Endothelial cell of umbilical vein (primary cell): ENCODE data around the gene KIF15. TPM values are rescaled to one million over a fixed set of nuclear protein-coding genes. Genes with fewer than 3 reads are reported as not detected.
A peak's percentile ranks its signal among the peaks of the same experiment; 100 is the strongest.

Experiments used
- BruUV-seq: library from RNA; stranded (reverse); fragments of 400-500 nt; replicated peaks from 2 replicates; lab custom pipeline; 2021; lab: Mats Ljungman, UMichigan
- CTCF ChIA-PET: fragments of 300-600, 350-600 bp; sonication (Branson Sonifier 250); formaldehyde crosslinking; loops from one replicate; lab custom pipeline; 2021; ENCODE audit warnings: antibody characterized with exemption, inconsistent platforms; lab: Charles Lee
- POLR2A ChIA-PET: fragments of 300-600, 350-600 bp; sonication (Branson Sonifier 250); formaldehyde crosslinking; loops from one replicate; lab custom pipeline; 2021; ENCODE audit warnings: antibody characterized with exemption, inconsistent platforms; lab: Charles Lee
- DNase-seq: peaks from one replicate; pipeline ENCODE4 v3.0.0-alpha.2; 2011; ENCODE audit warnings: low read depth, low spot score
- FAIRE-seq: peaks from 2 replicates; lab custom pipeline; 2011; peaks lifted over from hg19 to GRCh38; lab: Jason Lieb, UNC
- H2AFZ ChIP-seq: 2 replicates; pipeline ENCODE4 v1.6.0; 2012; ENCODE audit warnings: low read depth, low read length, control low read depth, inconsistent platforms
- H3K27ac ChIP-seq: 2 replicates; pipeline ENCODE4 v1.5.1; 2011; ENCODE audit warnings: low read depth, mild to moderate bottlenecking, control low read depth, low read length, moderate library complexity; ENCODE audit not compliant: insufficient read depth
- H3K27me3 ChIP-seq, 2 experiments: 2 replicates each; pipeline versions ENCODE4 v1.6.0 to v1.6.1; 2011; ENCODE audit warnings: low read length in 2 of 2, mixed read lengths in 1 of 2; ENCODE audit not compliant: control insufficient read depth in 2 of 2, insufficient read depth in 2 of 2
- H3K36me3 ChIP-seq, 2 experiments: 2 replicates in 1 of 2; 3 replicates in 1 of 2; pipeline ENCODE4 v1.5.1; 2011; ENCODE audit warnings: low read length in 2 of 2, mild to moderate bottlenecking in 1 of 2, moderate library complexity in 1 of 2; ENCODE audit not compliant: control insufficient read depth in 2 of 2, insufficient read depth in 2 of 2; ENCODE audit errors: extremely low read depth in 1 of 2
- H3K4me1 ChIP-seq: 3 replicates; pipeline ENCODE4 v1.5.1; 2011; ENCODE audit warnings: mild to moderate bottlenecking, low read length; ENCODE audit not compliant: control insufficient read depth, insufficient read depth; ENCODE audit errors: extremely low read depth
- H3K4me2 ChIP-seq: 2 replicates; pipeline ENCODE4 v1.6.1; 2011; ENCODE audit warnings: low read length, control low read depth, mixed read lengths; ENCODE audit not compliant: insufficient read depth
- H3K4me3 ChIP-seq, 3 experiments: fragments of 200-600 bp in 1 of 3; sonication (generic), shearing (Covaris generic) in 1 of 3; replicated peaks in 1 of 3; 2 replicates each; pipeline ENCODE4 v1.5.1; 2011 to 2016; ENCODE audit warnings: control low read depth in 3 of 3, low read length in 3 of 3, mild to moderate bottlenecking in 2 of 3, inconsistent platforms in 1 of 3, low read depth in 1 of 3, moderate library complexity in 1 of 3; ENCODE audit not compliant: insufficient read depth in 1 of 3
- H3K79me2 ChIP-seq: 2 replicates; pipeline ENCODE4 v1.6.0; 2012; ENCODE audit warnings: low read length, inconsistent platforms; ENCODE audit not compliant: control insufficient read depth, insufficient read depth
- H3K9ac ChIP-seq: replicated peaks from 2 replicates; pipeline ENCODE3; 2011; ENCODE audit warnings: low read length, control low read depth; ENCODE audit not compliant: insufficient read depth; ENCODE audit errors: extremely low read depth
- H3K9me1 ChIP-seq: replicated peaks from 3 replicates; pipeline ENCODE4 v1.6.0; 2011; ENCODE audit warnings: mild to moderate bottlenecking, low read length; ENCODE audit not compliant: control insufficient read depth, insufficient read depth; ENCODE audit errors: extremely low read depth
- H3K9me3 ChIP-seq: replicated peaks from 2 replicates; pipeline ENCODE4 v1.5.1; 2012; ENCODE audit warnings: low read length, inconsistent platforms; ENCODE audit not compliant: control insufficient read depth, insufficient read depth
- H4K20me1 ChIP-seq: replicated peaks from 2 replicates; pipeline ENCODE3; 2011; ENCODE audit warnings: mild to moderate bottlenecking, low read length; ENCODE audit not compliant: control insufficient read depth, insufficient read depth; ENCODE audit errors: extremely low read depth
- EZH2 ChIP-seq: IDR thresholded peaks from 2 replicates; pipeline ENCODE4 v1.6.1; 2012; ENCODE audit warnings: borderline replicate concordance, low read depth, mild to moderate bottlenecking, moderate library complexity, low read length, inconsistent platforms; ENCODE audit not compliant: severe bottlenecking
- FOS ChIP-seq: IDR thresholded peaks from 2 replicates; pipeline ENCODE4 v1.6.1; 2011; ENCODE audit warnings: mild to moderate bottlenecking, low read length, moderate library complexity, borderline replicate concordance; ENCODE audit not compliant: insufficient read depth
- GATA2 ChIP-seq: IDR thresholded peaks from 2 replicates; pipeline ENCODE4 v1.7.0; 2011; ENCODE audit warnings: low read depth, mild to moderate bottlenecking, moderate library complexity, mixed read lengths, low read length; ENCODE audit not compliant: insufficient read length, insufficient read depth
- JUN ChIP-seq: IDR thresholded peaks from 2 replicates; pipeline ENCODE4 v1.6.1; 2011; ENCODE audit warnings: borderline replicate concordance, low read depth; ENCODE audit not compliant: insufficient read length, insufficient read depth
- MYC ChIP-seq: IDR thresholded peaks from one replicate; pipeline ENCODE4 v1.6.1; 2011; ENCODE audit warnings: mild to moderate bottlenecking, low read depth, low read length
- POLR2A ChIP-seq: IDR thresholded peaks from 2 replicates; pipeline ENCODE4 v1.6.1; 2012; ENCODE audit warnings: low read depth, mild to moderate bottlenecking, control low read depth, low read length
- POLR2AphosphoS5 ChIP-seq: IDR thresholded peaks from 2 replicates; pipeline ENCODE4 v1.6.1; 2012; ENCODE audit warnings: low read depth, mild to moderate bottlenecking, control low read depth, low read length, moderate library complexity; ENCODE audit not compliant: insufficient read depth
- dilution Hi-C: fragments of 300-500 bp; cut with MboI; formaldehyde crosslinking; loops from one replicate; pipeline ENCODE4 v1.15.0; 2019; ENCODE audit warnings: low sequenced_read_pairs; ENCODE audit not compliant: extremely low pct_ligation_motif_present
- intact Hi-C: fragments of 100-400 bp; cut with micrococcal nuclease; formaldehyde crosslinking; loops from one replicate; pipeline ENCODE4 v1.10.0; 2022
- polyA plus RNA-seq, 4 experiments: library from polyadenylated mRNA; depleted of rRNA in 3 of 4; stranded (reverse) in 3 of 4; unstranded in 1 of 4; fragments of >200 nt; gene quantifications; 2 replicates each; pipeline versions ENCODE4 v1.2.1 to v1.2.3, GENCODE V29; 2011 to 2012; ENCODE audit warnings: missing spikeins in 1 of 4
- total RNA-seq: library from RNA; stranded (reverse); gene quantifications from 2 replicates; pipeline ENCODE4 v1.2.3, GENCODE V29; 2021
- TF ChIP-seq, protein P1 (sequence below), 2 donors: IDR thresholded peaks; 1 replicate in 1 of 2; 2 replicates in 1 of 2; pipeline ENCODE4 v1.5.1; 2011; ENCODE audit warnings: low read length in 2 of 2, mild to moderate bottlenecking in 2 of 2, moderate library complexity in 2 of 2, control low read depth in 1 of 2, inconsistent platforms in 1 of 2, low read depth in 1 of 2; ENCODE audit not compliant: insufficient read depth in 1 of 2; ENCODE audit errors: extremely low read depth in 1 of 2
- TF ChIP-seq, protein P2 (sequence below): IDR thresholded peaks from 2 replicates; pipeline ENCODE4 v1.6.1; 2011; ENCODE audit not compliant: insufficient read depth, insufficient read length

The KIF15 gene
- total and polyA plus RNA-seq, 2 donors (not counting 3 experiments of a cell fraction or from before 2014, with no cell fraction given): 2.2 to 21.6 TPM

DNA sequence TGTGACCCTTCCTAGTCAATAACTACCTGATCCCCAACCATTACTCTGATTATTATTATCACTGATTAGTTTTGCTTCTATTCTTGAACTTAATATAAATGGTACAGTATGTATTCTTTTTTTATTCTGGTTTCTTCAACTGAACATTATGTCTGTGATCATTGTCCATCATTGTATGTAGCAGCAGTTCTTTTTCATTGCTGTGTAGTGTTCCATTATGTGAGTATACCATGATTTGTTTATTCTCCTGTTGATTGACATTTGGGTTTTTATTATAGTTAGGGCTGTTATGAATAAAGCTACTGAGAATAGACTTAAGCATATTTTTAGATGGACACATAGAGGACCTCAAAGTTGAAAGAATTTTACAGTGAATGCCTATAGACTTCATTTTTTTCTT lies 2.7 kb downstream of the KIF15 start:
- POLR2A ChIA-PET: no interaction called here
- Histone ChIP-seq H3K4me1 (peaks cover 6% of the 10 kb centered on the region), H3K27me3 (no peaks in the 10 kb centered on the region), H3K79me2 (peaks cover 74% of the 10 kb centered on the region), H3K9ac (no peak overlapping the region), H3K36me3 (no peaks in the 10 kb centered on the region), H4K20me1 (no peaks in the 10 kb centered on the region), H3K9me3 (no peaks in the 10 kb centered on the region), H3K9me1 (no peaks in the 10 kb centered on the region), H3K4me3 (no peak overlapping the region), H3K4me2 (no peak overlapping the region), H2AFZ (no peak overlapping the region), H3K27ac (no peak overlapping the region)
- no peak for FAIRE-seq
- CTCF ChIA-PET: no interaction called here
- intact Hi-C loops: loop anchor here (5.0 kb wide), 1 partner anchor 117 kb away; the partner anchor contains the start of gene ZNF35
- dilution Hi-C loops: no loop called here
- BruUV-seq: no TSS peak
- TF ChIP-seq MYC (no peak), GATA2 (no peak), POLR2A (no peak)
- DNase-seq: no peak

DNA sequence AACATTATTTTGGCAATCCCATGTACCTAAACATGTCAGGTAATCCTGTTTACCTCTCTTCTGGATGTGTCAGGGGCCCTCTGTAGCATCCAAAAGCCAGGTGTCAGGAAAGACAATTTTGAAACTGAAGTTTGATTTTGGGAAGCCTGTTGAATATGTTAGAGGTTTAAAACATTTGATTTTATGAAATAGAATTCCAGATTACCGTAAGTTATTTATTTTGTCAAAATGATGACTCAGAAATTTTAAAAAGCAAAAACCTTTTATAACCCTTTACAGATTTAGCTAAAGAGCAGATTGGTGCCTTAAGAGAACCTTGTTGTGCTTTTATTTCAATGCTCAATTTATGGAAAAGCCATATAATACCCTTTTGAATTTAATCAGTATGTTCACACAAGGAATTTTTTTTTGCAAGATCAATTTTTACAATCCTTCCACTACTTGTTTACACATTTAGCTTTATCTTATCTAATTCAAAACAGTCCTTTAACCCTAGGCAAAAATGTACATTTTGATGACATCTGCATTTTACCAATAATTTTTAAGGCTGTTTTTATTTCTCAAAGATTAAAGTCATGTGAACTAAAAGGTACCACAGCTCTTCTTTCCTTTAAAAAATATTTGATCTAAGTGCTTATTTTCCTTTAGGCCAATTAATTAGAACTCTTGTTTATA lies 10.0 kb downstream of the KIF15 start:
- Histone ChIP-seq H3K9me3 (no peaks in the 10 kb centered on the region), H3K4me2 (no peak overlapping the region), H3K27ac (no peak overlapping the region), H4K20me1 (no peaks in the 10 kb centered on the region), H3K9ac (no peak overlapping the region), H3K4me1 (no peaks in the 10 kb centered on the region), H3K79me2 (peaks cover 45% of the 10 kb centered on the region), H2AFZ (no peak overlapping the region), H3K4me3 (no peak overlapping the region), H3K36me3 (no peaks in the 10 kb centered on the region), H3K27me3 (no peaks in the 10 kb centered on the region), H3K9me1 (no peaks in the 10 kb centered on the region)
- FAIRE-seq (peak; percentile 67), DNase-seq (no peak)
- intact Hi-C loops: no loop called here
- TF ChIP-seq MYC (no peak), POLR2AphosphoS5 (no peak), POLR2A (no peak), JUN (no peak), GATA2 (no peak), FOS (no peak), EZH2 (no peak)
- TF ChIP-seq, protein P1, sequence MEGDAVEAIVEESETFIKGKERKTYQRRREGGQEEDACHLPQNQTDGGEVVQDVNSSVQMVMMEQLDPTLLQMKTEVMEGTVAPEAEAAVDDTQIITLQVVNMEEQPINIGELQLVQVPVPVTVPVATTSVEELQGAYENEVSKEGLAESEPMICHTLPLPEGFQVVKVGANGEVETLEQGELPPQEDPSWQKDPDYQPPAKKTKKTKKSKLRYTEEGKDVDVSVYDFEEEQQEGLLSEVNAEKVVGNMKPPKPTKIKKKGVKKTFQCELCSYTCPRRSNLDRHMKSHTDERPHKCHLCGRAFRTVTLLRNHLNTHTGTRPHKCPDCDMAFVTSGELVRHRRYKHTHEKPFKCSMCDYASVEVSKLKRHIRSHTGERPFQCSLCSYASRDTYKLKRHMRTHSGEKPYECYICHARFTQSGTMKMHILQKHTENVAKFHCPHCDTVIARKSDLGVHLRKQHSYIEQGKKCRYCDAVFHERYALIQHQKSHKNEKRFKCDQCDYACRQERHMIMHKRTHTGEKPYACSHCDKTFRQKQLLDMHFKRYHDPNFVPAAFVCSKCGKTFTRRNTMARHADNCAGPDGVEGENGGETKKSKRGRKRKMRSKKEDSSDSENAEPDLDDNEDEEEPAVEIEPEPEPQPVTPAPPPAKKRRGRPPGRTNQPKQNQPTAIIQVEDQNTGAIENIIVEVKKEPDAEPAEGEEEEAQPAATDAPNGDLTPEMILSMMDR (IDR thresholded peaks at IDR 0.05; ENCODE audit: extremely low read depth in 1 of 2, insufficient read depth in 1 of 2, low read depth in 1 of 2, low read length in 2 of 2): no peak
- TF ChIP-seq, protein P2, sequence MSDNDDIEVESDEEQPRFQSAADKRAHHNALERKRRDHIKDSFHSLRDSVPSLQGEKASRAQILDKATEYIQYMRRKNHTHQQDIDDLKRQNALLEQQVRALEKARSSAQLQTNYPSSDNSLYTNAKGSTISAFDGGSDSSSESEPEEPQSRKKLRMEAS: no peak
- no TSS peak for BruUV-seq
- POLR2A ChIA-PET: no interaction called here
- CTCF ChIA-PET: no interaction called here
- dilution Hi-C loops: no loop called here
